ENCODE measurements around the gene PGLYRP1.

DNA sequence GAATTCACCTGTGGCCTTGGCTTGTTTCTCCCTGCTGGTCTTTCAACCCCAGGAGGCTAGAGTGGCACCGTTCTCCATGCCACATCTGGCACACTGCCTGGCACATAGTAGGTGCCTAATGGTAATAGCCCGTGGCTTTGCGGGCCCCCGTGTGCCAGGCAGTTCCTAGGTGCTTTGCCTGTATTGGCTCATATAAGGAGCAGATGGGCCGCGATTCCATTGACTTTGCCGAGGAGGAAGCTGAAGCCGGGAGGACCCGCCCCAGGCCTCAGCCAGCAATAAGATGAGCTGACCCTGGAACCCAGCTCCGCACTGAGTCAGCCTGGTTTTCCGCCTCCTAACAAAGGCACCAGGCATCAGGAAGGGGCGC is 807 bp downstream of the PGLYRP1 start:
- no peak for TF ChIP-seq ZBTB1 (tag by site-specific recombination; IDR thresholded peaks at IDR 0.05)
- TF ChIP-seq ZNF121 (tag by site-specific recombination; IDR thresholded peaks at IDR 0.05) = no peak
- no peak for TF ChIP-seq ZNF48 (tag by site-specific recombination; IDR thresholded peaks at IDR 0.05)
- TF ChIP-seq ZNF548 (tag by site-specific recombination; IDR thresholded peaks at IDR 0.05) = no peak
- TF ChIP-seq EGR2 (tag by site-specific recombination; IDR thresholded peaks at IDR 0.05; ENCODE audit: low read depth) = no peak
- TF ChIP-seq ZNF785 (tag by site-specific recombination; IDR thresholded peaks at IDR 0.05) = no peak
- TF ChIP-seq, protein P1, sequence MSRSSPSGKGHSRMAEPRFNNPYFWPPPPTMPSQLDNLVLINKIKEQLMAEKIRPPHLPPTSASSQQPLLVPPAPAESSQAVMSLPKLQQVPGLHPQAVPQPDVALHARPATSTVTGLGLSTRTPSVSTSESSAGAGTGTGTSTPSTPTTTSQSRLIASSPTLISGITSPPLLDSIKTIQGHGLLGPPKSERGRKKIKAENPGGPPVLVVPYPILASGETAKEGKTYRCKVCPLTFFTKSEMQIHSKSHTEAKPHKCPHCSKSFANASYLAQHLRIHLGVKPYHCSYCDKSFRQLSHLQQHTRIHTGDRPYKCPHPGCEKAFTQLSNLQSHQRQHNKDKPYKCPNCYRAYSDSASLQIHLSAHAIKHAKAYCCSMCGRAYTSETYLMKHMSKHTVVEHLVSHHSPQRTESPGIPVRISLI (tag by site-specific recombination; IDR thresholded peaks at IDR 0.05) = no peak
- TF ChIP-seq, protein P2, sequence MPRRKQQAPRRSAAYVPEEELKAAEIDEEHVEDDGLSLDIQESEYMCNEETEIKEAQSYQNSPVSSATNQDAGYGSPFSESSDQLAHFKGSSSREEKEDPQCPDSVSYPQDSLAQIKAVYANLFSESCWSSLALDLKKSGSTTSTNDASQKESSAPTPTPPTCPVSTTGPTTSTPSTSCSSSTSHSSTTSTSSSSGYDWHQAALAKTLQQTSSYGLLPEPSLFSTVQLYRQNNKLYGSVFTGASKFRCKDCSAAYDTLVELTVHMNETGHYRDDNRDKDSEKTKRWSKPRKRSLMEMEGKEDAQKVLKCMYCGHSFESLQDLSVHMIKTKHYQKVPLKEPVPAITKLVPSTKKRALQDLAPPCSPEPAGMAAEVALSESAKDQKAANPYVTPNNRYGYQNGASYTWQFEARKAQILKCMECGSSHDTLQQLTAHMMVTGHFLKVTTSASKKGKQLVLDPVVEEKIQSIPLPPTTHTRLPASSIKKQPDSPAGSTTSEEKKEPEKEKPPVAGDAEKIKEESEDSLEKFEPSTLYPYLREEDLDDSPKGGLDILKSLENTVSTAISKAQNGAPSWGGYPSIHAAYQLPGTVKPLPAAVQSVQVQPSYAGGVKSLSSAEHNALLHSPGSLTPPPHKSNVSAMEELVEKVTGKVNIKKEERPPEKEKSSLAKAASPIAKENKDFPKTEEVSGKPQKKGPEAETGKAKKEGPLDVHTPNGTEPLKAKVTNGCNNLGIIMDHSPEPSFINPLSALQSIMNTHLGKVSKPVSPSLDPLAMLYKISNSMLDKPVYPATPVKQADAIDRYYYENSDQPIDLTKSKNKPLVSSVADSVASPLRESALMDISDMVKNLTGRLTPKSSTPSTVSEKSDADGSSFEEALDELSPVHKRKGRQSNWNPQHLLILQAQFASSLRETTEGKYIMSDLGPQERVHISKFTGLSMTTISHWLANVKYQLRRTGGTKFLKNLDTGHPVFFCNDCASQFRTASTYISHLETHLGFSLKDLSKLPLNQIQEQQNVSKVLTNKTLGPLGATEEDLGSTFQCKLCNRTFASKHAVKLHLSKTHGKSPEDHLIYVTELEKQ (tag by site-specific recombination; IDR thresholded peaks at IDR 0.05; ENCODE audit: borderline replicate concordance) = no peak
- no peak for TF ChIP-seq ZNF585B (tag by site-specific recombination; IDR thresholded peaks at IDR 0.05)
- TF ChIP-seq, protein P3, sequence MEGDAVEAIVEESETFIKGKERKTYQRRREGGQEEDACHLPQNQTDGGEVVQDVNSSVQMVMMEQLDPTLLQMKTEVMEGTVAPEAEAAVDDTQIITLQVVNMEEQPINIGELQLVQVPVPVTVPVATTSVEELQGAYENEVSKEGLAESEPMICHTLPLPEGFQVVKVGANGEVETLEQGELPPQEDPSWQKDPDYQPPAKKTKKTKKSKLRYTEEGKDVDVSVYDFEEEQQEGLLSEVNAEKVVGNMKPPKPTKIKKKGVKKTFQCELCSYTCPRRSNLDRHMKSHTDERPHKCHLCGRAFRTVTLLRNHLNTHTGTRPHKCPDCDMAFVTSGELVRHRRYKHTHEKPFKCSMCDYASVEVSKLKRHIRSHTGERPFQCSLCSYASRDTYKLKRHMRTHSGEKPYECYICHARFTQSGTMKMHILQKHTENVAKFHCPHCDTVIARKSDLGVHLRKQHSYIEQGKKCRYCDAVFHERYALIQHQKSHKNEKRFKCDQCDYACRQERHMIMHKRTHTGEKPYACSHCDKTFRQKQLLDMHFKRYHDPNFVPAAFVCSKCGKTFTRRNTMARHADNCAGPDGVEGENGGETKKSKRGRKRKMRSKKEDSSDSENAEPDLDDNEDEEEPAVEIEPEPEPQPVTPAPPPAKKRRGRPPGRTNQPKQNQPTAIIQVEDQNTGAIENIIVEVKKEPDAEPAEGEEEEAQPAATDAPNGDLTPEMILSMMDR (tag by site-specific recombination; IDR thresholded peaks at IDR 0.05) = no peak
- TF ChIP-seq, protein P4, sequence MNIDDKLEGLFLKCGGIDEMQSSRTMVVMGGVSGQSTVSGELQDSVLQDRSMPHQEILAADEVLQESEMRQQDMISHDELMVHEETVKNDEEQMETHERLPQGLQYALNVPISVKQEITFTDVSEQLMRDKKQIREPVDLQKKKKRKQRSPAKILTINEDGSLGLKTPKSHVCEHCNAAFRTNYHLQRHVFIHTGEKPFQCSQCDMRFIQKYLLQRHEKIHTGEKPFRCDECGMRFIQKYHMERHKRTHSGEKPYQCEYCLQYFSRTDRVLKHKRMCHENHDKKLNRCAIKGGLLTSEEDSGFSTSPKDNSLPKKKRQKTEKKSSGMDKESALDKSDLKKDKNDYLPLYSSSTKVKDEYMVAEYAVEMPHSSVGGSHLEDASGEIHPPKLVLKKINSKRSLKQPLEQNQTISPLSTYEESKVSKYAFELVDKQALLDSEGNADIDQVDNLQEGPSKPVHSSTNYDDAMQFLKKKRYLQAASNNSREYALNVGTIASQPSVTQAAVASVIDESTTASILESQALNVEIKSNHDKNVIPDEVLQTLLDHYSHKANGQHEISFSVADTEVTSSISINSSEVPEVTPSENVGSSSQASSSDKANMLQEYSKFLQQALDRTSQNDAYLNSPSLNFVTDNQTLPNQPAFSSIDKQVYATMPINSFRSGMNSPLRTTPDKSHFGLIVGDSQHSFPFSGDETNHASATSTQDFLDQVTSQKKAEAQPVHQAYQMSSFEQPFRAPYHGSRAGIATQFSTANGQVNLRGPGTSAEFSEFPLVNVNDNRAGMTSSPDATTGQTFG (tag by site-specific recombination; IDR thresholded peaks at IDR 0.05; ENCODE audit: borderline replicate concordance) = no peak
- TF ChIP-seq ZNF433 (tag by site-specific recombination; IDR thresholded peaks at IDR 0.05; ENCODE audit: low read depth) = no peak

Data from HEK293 (cell line).